ENCODE data around the gene GPR68.
A peak's percentile ranks its signal among the peaks of the same experiment; 100 is the strongest.
"Not testable (repeated sequence)": the region's sequence is repeated elsewhere in the genome, so short reads cannot be mapped to it uniquely, and the experiment has no call there.

GPR68 gene

GRCh38 chr14:91228112-91229004 is 16.1 kb downstream of the GPR68 start:
- DNase-seq (ENCODE audit: low read depth) = peak; percentile 83

GRCh38 chr14:91227183-91227628 is 17.3 kb downstream of the GPR68 start:
- DNase-seq (ENCODE audit: low read depth) = peak; percentile 16

GRCh38 chr14:91226360-91226759 is 18.1 kb downstream of the GPR68 start:
- not testable (repeated sequence) for DNase-seq (ENCODE audit: low read depth)

- no peak for DNase-seq (ENCODE audit: low read depth)
These were observed 19.5 kb downstream of the GPR68 start for GRCh38 chr14:91225025-91225424.

GRCh38 chr14:91223028-91223783 is 21.3 kb downstream of the GPR68 start:
- DNase-seq (ENCODE audit: low read depth) = no peak

- no peak for DNase-seq (ENCODE audit: low read depth)
These were observed 23.2 kb downstream of the GPR68 start for GRCh38 chr14:91221270-91221669.

GRCh38 chr14:91220581-91221000 is 23.9 kb downstream of the GPR68 start:
- DNase-seq (ENCODE audit: low read depth) = no peak

- DNase-seq (ENCODE audit: low read depth) = no peak
These were observed 24.8 kb downstream of the GPR68 start for GRCh38 chr14:91219517-91220389.

GRCh38 chr14:91218014-91218413 is 26.5 kb downstream of the GPR68 start:
- DNase-seq (ENCODE audit: low read depth) = no peak

- no peak for DNase-seq (ENCODE audit: low read depth)
These were observed 27.7 kb downstream of the GPR68 start for GRCh38 chr14:91216731-91217226.

- no peak for DNase-seq (ENCODE audit: low read depth)
These were observed 29.1 kb downstream of the GPR68 start for GRCh38 chr14:91215381-91215780.

GRCh38 chr14:91214306-91214705 is 30.2 kb downstream of the GPR68 start:
- DNase-seq (ENCODE audit: low read depth) = no peak

GRCh38 chr14:91211017-91211416 is 33.5 kb downstream of the GPR68 start:
- DNase-seq (ENCODE audit: low read depth) = no peak

- no peak for DNase-seq (ENCODE audit: low read depth)
These were observed 37.5 kb downstream of the GPR68 start for GRCh38 chr14:91207008-91207407.

GRCh38 chr14:91205459-91205858 is 39.0 kb downstream of the GPR68 start:
- no peak for DNase-seq (ENCODE audit: low read depth)

- DNase-seq (ENCODE audit: low read depth) = no peak
These were observed 39.8 kb downstream of the GPR68 start for GRCh38 chr14:91204657-91205056.

GRCh38 chr14:91202234-91202974 is 42.1 kb downstream of the GPR68 start:
- DNase-seq (ENCODE audit: low read depth) = no peak

- not testable (repeated sequence) for DNase-seq (ENCODE audit: low read depth)
These were observed 43.7 kb downstream of the GPR68 start for GRCh38 chr14:91200802-91201201.

- no peak for DNase-seq (ENCODE audit: low read depth)
These were observed 46.9 kb downstream of the GPR68 start for GRCh38 chr14:91197631-91198030.

- no peak for DNase-seq (ENCODE audit: low read depth)
These were observed 48.6 kb downstream of the GPR68 start for GRCh38 chr14:91195881-91196280.

- no peak for DNase-seq (ENCODE audit: low read depth)
These were observed 51.4 kb downstream of the GPR68 start for GRCh38 chr14:91193069-91193468.
